SIG-M5 treated with dmso at 0.1 percent for 504 hours (cell line): ENCODE results near the gene BCAR1.
"Not testable (repeated sequence)": the region's sequence is repeated elsewhere in the genome, so short reads cannot be mapped to it uniquely, and the experiment has no call there.

Experiments used
- DNase-seq: peaks from one replicate; lab custom pipeline; 2025; ENCODE audit not compliant: unreplicated experiment; lab: John Stamatoyannopoulos, UW

BCAR1 gene, protein sequence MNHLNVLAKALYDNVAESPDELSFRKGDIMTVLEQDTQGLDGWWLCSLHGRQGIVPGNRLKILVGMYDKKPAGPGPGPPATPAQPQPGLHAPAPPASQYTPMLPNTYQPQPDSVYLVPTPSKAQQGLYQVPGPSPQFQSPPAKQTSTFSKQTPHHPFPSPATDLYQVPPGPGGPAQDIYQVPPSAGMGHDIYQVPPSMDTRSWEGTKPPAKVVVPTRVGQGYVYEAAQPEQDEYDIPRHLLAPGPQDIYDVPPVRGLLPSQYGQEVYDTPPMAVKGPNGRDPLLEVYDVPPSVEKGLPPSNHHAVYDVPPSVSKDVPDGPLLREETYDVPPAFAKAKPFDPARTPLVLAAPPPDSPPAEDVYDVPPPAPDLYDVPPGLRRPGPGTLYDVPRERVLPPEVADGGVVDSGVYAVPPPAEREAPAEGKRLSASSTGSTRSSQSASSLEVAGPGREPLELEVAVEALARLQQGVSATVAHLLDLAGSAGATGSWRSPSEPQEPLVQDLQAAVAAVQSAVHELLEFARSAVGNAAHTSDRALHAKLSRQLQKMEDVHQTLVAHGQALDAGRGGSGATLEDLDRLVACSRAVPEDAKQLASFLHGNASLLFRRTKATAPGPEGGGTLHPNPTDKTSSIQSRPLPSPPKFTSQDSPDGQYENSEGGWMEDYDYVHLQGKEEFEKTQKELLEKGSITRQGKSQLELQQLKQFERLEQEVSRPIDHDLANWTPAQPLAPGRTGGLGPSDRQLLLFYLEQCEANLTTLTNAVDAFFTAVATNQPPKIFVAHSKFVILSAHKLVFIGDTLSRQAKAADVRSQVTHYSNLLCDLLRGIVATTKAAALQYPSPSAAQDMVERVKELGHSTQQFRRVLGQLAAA

DNA sequence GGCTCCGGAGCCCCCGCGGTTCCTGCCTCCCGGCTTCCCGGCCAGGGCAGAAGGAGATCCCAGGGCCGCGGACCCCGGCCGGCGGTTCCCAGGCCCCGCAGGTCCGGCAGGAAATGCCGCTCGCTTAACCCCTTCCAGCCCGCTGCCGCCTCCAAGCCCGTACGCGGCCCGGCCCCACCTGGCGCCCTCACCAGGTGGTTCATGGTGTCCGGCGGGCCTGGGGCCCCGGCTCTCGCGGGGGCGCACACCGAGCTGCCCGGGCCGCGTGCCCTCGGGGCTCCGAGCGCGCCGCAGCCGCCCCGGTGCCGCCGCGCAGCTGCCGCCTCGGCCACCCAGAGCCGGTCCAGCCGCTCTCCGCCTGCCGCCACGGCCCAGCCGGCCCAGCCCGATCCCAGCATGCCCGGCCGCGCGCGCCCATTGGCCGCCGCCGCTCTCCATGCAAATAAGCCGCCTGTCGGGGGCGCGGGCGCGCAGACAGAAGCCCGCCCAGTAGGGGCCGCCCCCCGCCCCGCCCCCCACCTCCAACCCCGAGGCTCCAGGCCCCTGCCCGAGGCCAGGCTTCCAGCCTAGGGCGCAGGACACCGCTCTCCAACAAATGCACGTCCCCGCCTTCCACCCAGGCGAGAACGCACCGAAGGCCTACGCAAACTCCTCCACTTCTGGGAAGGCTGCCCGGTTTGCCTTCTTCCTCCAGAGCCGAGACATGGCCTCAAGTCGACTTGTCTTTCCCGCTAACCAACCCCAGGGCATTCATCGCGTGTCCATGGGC is at the start of gene BCAR1:
Gene BCAR1, minus strand, starts transcription at position 345 of the 769 bp plus-strand sequence. Its CDS starts 142 bp downstream, at position 203.
- peak; percentile 15 for DNase-seq

DNA sequence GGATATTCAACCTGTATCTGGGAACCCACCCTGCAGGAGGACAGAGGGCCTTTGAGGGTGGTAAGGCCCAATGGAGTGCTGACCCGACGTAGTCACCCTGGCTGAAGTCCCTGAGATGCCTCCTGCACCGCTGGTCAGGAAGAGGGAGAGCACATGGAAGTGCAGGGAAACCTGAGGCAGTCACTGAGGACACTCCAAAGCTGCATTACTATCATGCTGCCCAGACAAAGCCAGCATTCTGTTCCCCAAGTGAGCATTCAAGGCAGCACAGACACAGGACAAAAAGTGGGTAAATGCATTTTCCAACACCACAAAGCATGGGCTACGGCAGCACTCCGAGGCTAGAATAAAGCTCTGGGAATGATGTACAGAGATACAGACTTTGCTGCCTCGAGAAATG is 46.8 kb upstream of the BCAR1 start:
- no peak for DNase-seq

DNA sequence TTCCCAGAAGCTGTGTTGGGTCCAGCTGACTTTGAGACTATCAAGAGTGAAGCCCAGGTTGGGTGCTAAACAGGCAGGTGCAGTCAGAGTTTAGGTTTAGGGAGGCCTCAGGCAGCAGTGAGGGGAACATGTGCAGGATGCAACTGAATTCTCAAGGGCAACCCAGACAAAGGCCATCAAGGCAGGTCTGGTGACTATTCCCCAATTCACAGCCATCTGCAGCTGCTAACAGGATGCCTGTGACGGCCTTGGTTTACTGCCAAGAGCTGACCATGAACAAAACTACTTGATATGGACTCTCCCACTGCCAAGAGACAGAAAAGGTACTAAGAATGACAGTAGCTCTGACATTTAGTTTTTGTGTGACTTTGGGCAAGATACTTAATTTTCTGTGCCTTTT is 45.2 kb upstream of the BCAR1 start:
- DNase-seq, result no peak

DNA sequence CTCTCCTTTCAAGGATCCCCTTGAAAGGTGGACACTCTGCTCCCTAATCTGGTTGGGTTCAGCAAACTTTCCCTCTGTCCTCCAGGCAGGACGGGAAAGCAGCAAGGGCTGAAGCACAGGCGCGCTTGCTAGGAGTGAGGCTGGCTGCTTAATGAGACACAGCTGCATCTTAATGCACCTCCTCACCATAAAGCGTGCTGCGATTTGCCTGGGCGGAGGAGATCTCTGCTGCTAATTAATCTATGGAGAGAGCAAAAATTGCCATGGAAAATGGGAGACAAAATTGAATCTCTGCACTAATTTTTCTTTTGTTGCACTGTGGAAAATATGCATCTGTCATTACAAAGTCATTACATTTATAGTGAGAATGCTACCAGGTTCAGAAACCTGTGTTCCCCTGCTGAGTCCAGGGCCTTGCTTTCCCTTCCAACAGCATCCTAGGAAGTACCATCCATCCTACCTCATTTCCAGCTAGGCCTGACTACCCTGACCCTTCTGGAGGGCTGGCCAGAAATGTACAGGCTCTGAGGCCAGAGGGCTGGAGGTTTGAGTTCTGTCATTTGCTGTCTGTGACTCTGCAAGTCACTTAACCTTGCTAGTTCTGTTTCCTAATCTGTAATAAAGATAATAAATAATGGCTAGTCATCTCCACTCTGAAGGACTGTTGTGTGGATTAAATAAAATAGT is 43.5 kb upstream of the BCAR1 start:
- no peak for DNase-seq

DNA sequence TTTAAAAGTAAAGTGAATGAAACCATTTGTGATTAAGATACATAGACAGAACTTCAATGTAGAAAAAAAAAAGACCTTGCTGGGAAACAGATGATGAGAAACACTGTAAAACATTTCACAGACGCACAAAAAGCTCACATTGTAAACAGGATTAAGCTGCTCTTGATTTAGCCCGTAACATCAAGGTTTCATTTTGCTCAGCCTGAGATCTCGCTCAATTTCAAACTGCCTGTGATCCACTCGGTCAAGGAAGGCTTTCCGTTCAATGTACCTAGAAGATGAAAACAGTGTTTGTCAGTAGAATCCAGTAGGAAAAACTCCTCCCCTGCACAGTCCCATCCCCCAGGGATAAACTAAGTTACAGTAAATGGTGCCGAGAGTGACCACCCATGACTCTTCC is 42.3 kb upstream of the BCAR1 start:
- DNase-seq, result no peak

DNA sequence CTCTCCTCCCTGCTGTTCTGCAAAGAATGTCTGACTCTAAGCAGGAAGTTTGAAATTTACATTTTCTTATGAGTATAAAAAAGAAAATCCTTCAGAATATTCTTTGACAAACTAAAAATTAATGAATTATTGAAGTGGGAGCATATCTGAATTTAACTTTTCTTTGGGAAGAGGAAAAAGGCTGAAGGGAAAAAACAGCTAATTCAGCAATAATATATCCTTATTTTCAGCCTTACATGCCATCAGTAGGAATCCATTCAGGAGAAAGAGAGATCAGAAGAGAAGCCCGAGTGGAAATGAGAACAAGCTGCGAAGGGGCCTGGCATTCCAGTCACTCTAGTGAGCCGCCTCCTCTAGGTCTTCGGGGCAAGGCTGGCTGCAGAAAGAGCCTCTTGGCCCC is 41.7 kb upstream of the BCAR1 start:
- no peak for DNase-seq

DNA sequence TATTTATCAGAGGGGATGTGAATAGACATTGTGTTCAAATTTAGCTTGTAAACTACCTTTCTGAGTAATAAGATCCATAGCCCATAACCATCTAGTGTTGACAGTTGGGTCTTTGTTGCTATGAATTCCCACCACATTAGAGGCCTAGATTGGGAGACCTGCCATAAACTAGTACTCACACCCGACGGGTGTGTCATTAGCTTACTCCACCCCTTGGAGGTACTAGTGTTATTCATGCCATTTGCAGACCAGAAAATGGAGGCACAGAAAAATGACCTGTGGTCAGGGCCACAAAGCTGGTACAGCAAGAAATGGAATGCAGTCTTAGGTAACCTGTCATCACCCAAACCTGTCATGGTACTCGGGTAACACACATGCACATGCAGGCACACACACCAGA is 41.3 kb upstream of the BCAR1 start:
- no peak for DNase-seq

DNA sequence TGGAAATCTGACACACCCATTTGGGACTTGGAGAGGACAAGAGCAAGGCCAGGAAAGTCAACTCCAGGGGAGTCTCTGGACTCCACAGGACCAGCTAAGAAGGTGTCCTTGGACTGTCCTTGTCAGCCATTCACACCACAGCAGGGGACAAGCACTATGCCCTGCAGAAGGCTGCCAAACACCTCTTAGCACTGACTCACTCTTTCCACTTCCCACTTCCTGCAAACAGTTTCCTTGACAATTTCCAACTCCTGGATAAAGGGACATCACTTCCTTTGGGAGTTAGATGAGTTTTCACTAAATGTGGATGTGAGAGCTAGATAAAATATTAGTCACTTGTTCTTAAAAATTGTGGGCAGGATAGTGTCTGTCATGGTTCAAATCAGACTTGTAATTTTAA is 37.8 kb upstream of the BCAR1 start:
- no peak for DNase-seq

DNA sequence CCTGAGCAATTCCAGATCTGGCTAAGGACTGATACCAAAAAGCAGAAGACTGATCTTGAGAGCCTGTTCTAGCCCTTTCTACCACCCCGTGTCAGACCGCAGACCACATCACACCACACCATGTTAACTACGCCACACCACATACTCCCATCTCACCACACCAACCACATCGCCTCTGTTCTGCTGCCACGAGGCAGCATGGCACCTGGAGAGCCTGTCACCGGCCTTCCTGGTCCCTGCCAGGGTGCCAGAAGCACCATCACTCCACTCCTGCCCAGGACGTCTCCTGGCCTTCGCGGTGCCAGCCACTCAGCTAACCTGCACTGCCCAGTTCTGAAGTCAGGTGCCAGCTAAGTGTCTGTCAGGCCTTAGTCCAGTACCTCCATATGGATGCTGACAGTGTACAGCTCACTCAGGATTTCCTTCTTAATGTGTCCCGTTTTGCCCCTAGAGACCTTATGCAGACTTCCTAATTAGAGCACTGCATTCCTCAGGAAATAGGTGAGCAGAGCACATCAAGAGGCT is 37.2 kb upstream of the BCAR1 start:
- no peak for DNase-seq

DNA sequence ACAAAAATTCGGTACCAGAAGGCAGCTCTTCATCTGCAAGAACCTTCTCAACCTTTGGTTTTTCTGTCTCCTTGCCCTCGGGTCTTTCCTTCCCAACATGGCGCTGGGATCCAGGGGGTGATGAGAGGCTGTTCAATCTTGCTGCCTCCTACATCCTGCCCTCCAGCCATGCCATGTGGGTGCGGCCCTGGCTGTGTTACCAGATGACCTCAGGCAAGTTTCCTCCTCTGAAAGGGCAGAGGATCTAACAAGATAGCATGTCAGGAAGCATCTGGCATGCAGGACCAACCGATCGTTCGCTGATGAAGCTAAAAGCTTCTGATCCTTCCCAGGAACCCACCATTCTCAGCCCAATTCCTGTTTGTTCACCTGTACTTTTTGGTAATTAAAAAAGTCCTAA is 36.8 kb upstream of the BCAR1 start:
- DNase-seq, result no peak

DNA sequence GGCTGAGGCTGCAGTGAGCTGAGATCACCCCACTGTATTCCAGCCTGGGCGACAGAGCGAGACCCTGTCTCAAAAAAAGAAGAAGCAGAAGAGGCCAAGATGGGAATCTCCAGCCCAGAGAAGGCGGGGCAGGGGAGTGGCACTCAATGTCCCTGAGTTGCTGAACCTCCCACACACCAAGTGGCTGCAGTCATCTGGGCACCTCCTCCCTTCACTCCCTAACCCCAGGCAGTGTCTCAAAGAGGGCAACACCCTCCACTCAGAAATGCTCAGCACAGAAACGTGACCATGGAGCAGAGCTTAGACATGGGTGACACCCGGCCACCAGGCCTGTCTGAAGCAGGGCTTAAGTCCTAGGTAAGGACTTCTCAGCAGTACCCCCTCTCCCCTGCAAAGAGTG is 36.3 kb upstream of the BCAR1 start:
- DNase-seq, result no peak

DNA sequence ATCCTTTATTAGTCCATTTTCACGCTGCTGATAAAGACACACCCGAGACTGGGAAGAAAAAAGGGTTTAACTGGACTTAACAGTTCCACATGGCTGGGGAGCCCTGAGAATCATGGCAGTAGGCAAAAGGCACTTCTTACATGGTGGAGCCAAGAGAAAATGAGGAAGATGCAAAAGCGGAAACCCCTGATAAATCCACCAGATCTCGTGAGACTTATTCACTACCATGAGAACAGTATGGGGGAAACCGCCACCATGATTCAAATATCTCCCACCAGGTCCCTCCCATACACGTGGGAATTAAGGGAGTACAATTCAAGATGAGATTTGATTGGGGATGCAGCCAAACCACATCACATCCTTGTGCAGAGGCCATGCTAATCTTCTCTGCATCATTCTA is 35.0 kb upstream of the BCAR1 start:
- no peak for DNase-seq

DNA sequence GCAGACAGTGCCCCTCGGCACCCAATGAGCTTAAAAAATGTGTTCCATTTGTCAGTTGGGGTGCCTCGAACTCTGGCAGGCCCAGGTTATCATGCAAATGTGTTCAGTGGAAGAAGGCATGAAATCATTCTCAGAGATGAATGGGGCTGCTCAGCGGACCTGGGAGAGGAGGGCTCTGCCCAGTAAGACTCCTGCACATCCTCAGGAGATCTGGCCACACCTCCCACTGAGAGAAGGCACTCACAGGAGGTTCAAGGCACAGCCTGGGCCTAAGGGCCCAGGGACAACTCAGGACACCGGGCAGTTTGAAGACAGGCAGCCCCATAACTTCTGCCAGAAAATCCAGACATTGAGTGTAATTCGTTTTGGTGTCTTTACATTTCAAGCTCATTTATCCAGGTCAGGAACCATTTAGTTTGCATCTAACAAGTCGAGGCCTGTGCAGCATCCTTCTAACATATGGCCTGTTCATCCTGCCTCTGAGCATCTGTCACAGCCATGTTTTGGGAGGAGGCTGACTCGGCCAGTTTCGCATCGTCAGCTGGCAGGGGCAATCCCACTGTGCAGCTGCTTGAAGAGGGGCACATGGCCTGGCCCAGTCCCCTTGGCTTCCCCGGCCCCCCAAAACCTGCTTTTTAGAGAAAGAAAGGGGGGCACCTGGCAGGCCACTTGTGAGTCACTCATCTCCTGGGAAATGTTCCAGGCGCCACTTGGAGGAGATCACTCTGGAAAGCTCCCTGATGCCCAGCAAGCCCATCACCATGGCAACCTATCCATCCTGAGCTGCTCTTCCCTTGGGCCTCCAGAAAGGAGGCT is 31.2 kb upstream of the BCAR1 start:
- DNase-seq, result no peak

DNA sequence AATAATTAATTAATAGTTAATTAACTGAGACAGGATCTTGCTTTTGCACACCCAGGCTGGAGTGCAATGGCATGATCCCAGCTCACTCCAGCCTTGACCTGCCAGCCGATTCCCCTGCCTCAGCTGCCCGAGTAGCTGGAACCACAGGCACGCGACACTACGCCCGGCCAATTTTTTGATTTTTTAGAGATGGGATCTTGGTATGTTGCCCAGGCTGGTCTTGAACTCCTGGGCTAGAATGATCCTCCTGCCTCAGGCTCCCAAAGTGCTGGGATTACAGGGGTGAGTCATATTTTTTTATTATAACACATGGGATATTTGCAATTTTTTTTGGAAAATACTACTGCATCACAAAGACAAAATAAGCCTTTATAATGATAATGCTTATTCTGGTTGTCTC is 30.4 kb upstream of the BCAR1 start:
- DNase-seq, result no peak

DNA sequence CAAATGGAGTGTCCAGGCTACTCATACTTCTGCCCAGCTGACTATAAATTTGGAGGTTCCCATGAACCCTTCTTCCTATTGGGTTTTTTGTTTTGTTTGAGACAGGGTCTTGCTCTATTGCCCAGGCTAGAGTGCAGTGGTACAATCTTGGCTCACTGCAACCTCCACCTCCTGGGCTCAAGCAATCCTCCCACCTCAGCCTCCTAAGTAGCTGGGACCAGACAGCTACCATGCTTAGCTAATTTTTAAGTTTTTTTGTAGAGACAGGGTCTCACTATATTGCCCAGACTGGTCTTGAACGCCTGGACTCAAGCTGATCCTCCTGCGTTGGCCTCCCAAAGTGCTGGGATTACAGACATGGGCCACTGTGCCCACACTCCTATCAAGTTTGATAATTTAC is 29.6 kb upstream of the BCAR1 start:
- DNase-seq, result not testable (repeated sequence)

DNA sequence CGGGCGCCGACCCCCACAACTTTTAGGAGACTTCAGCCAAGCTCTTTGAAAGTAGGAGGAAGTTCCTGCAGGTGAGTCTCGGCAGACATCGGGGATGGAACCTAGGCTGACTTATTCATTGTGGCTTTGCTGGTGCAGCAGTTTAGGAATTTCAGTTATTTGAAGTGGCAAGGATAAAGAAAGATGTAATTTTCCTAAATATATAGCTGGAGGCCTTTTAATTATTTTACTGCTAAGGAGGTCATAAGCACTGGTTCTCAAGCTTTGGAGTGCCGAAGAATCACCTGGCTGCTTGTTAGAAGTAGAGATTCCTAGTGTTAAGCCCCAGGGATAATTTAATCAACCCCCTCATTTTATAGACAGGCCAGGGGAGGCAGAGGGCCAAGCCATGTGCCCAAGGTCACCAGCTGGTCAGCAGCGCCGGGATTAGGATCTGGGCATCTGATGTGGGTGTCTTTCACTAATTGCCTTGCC is 28.9 kb upstream of the BCAR1 start:
- no peak for DNase-seq

DNA sequence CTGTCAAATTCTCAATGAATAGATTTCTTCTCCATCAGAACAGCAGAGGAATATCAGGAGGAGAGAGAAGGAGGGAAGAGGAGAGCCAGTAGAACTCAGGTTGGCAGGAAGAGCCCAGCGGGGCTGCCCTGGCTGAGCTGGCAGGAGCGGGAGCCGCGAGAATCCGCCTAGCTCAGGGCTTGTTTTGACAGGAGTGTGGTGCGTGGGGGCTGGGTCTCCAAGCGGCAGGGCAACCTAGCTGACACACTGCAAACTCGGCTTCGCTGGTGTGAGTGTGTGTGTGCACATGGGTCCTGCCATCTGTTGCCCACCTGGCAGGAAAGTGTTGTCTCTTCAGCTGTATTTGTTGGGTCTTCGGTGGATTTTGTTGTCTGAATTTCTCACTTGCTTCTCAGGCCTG is 27.9 kb upstream of the BCAR1 start:
- no peak for DNase-seq

DNA sequence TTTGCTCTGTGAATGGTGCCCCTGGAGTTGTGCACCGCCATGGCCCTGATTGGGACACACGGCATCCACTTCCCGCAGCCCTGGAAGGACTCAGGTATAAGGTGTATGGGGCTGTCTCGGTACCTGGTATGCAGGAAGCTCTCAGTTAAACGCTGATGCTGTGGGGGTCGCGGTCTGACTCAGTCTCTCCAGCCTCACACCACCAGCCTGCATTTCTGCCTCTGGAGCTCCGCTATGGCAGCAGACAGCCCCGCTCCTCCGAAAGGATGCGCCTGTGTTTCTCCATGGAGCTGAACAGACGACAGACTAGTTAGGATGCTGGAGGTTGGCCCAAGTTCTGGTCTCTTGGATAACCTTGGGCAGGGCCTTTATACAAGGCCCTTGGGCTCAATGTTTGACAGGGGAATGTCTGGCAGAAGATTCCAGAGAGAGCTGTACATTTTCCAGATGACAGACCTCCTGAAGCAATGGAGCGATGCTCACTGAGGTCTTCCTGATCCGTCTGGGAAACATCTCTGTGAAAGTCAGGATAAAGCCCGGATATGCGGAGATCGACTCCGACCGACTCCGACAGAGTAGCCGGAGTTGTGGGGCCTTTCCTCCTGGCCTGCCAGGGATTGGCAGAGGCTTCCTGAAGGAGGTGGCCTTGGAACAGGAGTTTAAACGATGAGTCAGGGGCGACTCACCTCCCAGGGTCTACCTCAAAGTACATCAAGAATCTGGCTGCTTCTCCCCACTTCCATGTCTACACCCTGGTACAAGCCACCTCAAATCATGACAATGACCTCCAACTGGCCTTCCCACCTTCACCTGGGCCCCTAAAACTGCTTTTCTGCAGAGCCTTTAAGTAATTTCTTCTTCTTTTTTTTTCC is 21.9 kb upstream of the BCAR1 start:
- no peak for DNase-seq

DNA sequence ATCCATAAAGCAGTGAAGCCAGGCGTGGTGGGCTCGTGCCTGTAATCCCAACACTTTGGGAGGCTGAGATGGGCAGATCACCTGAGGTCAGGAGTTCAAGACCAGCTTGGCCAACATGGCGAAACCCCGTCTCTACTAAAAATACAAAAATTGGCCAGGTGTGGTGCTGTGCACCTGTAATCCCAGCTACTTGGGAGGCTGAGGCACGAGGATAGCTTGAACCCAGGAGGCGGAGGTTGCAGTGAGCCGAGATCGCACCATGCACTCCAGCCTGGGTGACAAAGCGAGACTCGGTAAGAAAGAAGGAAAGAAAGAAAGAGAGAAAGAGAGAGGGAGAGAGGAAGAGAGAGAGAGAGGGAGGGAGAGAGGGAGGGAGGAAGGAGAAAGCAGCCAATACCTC is 21.2 kb upstream of the BCAR1 start:
- not testable (repeated sequence) for DNase-seq
